B cell (primary cell): ENCODE results near the gene C17orf67.

Experiments
- EZH2 ChIP-seq: IDR thresholded peaks from 2 replicates; pipeline ENCODE4 v1.6.1; 2012; ENCODE audit warnings: borderline replicate concordance, low read depth, mild to moderate bottlenecking, moderate library complexity, low read length; ENCODE audit not compliant: insufficient read depth, poor library complexity, severe bottlenecking
- TF ChIP-seq, protein P1 (sequence below): fragments of 200-600 bp; IDR thresholded peaks from one replicate; pipeline ENCODE4 v1.8.0; 2022; ENCODE audit warnings: antibody characterized with exemption, mild to moderate bottlenecking

DNA sequence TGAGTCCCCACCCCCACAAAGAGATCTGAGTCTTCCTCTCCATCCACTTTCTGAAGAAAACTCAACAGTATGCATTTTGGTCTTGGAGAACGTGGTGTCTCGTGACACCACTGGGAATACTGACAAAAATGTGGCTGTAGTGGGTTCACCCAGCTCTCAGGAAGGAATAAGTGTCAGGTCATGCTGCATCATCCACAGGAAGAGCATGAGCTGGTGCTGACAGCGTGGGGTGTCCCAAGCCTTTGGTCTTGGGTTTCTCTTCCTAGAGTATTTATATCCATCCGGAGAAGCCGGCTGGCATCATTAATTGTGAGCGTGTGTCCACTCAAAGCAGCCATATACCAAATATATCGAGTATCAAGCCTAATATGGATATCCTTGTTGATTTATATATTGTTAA, 55.9 kb downstream of the C17orf67 start:
- TF ChIP-seq, protein P1, sequence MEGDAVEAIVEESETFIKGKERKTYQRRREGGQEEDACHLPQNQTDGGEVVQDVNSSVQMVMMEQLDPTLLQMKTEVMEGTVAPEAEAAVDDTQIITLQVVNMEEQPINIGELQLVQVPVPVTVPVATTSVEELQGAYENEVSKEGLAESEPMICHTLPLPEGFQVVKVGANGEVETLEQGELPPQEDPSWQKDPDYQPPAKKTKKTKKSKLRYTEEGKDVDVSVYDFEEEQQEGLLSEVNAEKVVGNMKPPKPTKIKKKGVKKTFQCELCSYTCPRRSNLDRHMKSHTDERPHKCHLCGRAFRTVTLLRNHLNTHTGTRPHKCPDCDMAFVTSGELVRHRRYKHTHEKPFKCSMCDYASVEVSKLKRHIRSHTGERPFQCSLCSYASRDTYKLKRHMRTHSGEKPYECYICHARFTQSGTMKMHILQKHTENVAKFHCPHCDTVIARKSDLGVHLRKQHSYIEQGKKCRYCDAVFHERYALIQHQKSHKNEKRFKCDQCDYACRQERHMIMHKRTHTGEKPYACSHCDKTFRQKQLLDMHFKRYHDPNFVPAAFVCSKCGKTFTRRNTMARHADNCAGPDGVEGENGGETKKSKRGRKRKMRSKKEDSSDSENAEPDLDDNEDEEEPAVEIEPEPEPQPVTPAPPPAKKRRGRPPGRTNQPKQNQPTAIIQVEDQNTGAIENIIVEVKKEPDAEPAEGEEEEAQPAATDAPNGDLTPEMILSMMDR, result no peak
- no peak for TF ChIP-seq EZH2
